D341Med (cell line): ENCODE results near the gene DCLRE1A.
A peak's percentile ranks its signal among the peaks of the same experiment; 100 is the strongest.
"Not testable (repeated sequence)": the region's sequence is repeated elsewhere in the genome, so short reads cannot be mapped to it uniquely, and the experiment has no call there.

Experiments used
- DNase-seq: peaks from one replicate; pipeline ENCODE4 v3.0.0; 2012; ENCODE audit warnings: low spot score

Gene DCLRE1A

DNA sequence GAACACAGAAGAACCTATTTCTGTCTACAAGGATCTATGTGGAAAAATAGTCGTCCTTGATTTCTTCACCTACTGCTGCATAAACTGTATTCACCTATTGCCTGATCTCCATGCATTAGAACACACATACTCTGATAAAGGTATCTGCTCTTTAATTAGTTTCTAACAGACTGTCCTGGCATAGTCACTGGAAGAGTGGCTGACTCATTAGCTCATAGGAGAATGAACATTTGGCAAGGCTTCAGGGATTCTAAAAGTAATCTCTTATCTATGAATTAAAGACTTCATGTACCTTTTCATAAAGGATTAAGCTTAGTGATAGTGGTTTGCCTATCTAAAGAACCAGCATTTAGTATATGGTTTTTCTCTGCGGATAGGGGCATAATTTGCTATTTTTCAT is 4.7 kb upstream of the DCLRE1A start:
- no peak for DNase-seq

GRCh38 chr10:113857210-113857609 is 3.3 kb upstream of the DCLRE1A start:
- no peak for DNase-seq

DNA sequence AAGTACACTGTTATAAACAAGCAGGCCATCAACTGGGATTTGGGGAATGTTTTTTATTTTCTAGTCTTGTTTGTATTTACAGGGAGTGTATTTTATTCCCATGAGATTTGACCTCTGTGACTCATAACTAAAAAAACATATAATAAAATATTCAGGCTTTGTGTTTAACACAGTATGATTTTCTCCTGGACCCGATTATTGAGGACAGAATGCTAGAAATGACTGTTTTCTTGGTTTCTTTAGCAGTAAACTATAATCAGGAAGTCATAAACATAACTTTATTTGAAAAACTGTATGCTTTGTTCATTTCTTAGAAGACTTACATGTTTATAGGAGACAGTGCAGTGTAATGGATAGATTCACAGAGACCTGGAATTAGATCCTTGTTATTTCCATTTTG is 2.7 kb upstream of the DCLRE1A start:
- DNase-seq = no peak

DNA sequence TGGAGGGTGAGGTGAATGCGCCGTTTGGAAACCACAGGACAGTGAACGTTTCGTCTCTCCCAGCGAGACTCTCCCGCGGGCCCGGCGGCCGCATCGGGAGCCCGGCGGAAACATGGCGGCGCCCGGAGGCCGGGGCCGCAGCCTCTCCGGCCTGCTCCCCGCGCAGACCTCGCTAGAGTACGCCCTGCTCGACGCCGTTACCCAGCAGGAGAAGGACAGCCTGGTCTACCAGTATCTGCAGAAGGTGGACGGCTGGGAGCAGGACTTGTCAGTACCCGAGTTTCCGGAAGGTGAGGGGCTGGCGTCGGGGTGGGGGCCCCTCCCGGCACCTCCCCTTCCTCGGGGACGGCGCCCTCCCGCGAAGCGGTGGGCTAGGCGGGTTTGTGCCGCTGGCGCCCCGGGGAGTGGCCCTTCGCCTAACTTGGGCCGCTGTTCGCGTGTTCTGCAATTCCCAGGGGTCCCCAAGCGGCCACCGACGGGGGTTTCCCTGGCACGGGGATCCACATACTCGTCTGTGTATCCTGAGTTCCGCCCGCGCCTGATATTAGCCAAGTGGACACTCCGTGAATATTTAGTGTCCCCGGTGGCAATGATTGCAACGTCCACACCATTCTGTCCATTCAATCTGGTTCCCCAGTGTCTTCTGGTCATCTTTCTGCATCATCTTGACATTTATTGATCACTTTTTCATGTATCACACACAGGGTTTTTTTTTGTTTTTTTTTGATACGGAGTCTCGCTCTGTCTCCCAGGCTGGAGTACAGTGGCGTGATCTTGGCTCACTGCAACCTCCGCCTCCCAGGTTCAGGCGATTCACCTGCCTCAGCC is 1.1 kb upstream of the DCLRE1A start:
- peak; percentile 72 for DNase-seq

DNA sequence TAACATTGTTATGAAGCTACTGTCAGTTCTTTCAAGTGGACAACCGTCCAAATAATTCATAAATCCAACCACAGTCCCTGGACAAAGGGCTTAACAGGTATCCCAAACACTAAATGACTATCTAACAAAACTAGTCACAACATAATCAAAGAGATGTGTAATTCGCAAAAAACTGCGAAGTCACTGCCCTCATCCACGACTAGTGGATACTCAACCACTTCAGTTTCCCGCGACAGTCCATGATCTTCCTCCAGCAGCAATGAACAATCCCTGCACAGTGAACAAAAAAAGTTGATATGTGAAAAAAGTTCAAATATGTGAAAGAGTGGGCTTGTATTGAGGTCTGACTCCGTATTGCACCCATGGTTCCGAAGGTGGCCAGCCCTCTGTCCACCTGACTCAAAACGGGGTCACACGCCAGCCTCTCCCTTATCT is 287 bp downstream of the DCLRE1A start:
- DNase-seq = no peak

DNA sequence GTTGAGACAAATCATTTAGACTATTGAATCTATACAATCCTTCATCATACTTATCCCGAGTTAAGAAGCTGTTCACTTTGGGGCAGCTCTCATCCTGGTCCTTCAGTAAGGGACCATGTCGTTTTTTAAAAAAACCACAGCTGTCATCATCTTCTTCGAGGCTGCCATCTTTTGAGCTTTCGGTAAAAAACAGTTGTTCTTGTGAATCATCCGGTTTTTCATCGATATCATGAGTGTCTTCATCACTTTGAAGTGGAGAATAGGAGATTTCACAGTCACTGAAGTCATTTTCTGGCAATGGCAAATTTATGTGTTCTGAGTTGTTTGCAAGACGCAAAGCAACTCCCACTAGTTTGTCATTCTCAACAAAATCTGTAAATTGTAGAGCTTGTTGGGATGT is 3.9 kb downstream of the DCLRE1A start:
- no peak for DNase-seq

GRCh38 chr10:113849140-113849803 is 4.6 kb downstream of the DCLRE1A start:
- DNase-seq = no peak

- no peak for DNase-seq
Observed at GRCh38 chr10:113846036-113846435, 7.8 kb downstream of the DCLRE1A start.

GRCh38 chr10:113843972-113844485 is 9.9 kb downstream of the DCLRE1A start:
- DNase-seq = no peak

GRCh38 chr10:113842171-113842570 is 11.7 kb downstream of the DCLRE1A start:
- no peak for DNase-seq

- not testable (repeated sequence) for DNase-seq
Observed at GRCh38 chr10:113828567-113828966, 25.3 kb downstream of the DCLRE1A start.

DNA sequence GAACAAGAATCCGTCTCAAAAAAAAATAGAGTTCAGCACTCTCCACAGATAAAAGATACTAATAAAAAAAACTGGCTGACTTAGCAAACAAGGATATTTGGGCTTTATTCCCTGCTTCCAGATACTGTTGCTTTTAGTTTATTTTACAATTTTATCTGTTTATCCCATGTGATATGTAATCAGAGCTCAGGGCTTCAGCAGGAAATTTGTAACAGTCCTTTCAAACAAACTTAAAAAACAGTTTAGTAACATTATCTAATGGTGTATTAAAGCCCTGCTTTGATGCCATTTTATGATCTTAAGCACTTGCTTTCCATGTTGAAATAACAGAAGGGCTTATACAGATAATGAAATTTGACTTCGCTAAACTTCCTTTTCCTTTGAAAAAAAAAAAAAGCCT is 28.1 kb downstream of the DCLRE1A start:
- DNase-seq = no peak

- DNase-seq = no peak
Observed at GRCh38 chr10:113823389-113823788, 30.5 kb downstream of the DCLRE1A start.

GRCh38 chr10:113822174-113822573 is 31.7 kb downstream of the DCLRE1A start:
- no peak for DNase-seq

GRCh38 chr10:113821306-113821705 is 32.6 kb downstream of the DCLRE1A start:
- DNase-seq = not testable (repeated sequence)

- DNase-seq = no peak
Observed at GRCh38 chr10:113820507-113820906, 33.4 kb downstream of the DCLRE1A start.

- DNase-seq = no peak
Observed at GRCh38 chr10:113819989-113820388, 33.9 kb downstream of the DCLRE1A start.

- not testable (repeated sequence) for DNase-seq
Observed at GRCh38 chr10:113814700-113815099, 39.2 kb downstream of the DCLRE1A start.

GRCh38 chr10:113808168-113808567 is 45.7 kb downstream of the DCLRE1A start:
- DNase-seq = no peak

- DNase-seq = no peak
Observed at GRCh38 chr10:113806503-113806902, 47.4 kb downstream of the DCLRE1A start.

DNA sequence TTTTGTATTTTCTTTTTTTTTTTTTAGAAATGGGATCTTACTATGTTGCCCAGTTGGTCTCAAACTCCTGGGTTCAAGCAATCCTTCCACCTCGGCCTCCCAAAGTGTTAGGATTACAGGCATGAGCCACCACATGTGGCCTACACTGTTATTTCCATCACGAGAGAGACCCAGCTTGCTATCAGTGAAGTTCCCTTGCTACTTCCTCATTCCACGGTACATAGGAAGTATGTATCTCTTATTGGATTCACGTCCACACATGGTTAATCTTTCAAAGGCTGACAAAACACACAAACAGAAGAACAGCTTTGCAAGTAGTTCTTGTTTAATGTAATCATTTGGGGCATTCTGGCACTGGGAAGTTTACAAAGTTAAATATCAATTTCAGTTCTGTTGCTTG is 50.9 kb downstream of the DCLRE1A start:
- DNase-seq = no peak

- DNase-seq = no peak
Observed at GRCh38 chr10:113801569-113801968, 52.3 kb downstream of the DCLRE1A start.

- no peak for DNase-seq
Observed at GRCh38 chr10:113791691-113792090, 62.2 kb downstream of the DCLRE1A start.
